ENCODE measurements around the gene STOM.
"Not testable (repeated sequence)": the region's sequence is repeated elsewhere in the genome, so short reads cannot be mapped to it uniquely, and the experiment has no call there.

STOM gene

DNA sequence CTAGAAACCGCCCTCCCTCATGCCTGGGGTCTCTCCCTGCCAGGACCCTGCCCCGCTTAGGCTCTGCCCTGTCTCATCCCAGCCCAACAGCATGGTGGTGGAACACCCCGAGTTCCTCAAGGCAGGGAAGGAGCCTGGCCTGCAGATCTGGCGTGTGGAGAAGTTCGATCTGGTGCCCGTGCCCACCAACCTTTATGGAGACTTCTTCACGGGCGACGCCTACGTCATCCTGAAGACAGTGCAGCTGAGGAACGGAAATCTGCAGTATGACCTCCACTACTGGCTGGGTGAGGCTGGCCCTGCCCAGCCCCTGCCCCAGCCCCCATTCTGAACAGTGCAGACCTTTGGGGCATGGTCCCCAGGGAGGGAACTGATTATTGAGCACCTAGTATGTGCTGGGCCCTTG, 68.2 kb downstream of the STOM start:
- DNase-seq (ENCODE audit: low read depth in 2 of 2, low spot score in 1 of 2), result no peak

GRCh38 chr9:121300283-121301119, 69.5 kb downstream of the STOM start:
- DNase-seq (ENCODE audit: low read depth in 2 of 2, low spot score in 1 of 2), result no peak

DNA sequence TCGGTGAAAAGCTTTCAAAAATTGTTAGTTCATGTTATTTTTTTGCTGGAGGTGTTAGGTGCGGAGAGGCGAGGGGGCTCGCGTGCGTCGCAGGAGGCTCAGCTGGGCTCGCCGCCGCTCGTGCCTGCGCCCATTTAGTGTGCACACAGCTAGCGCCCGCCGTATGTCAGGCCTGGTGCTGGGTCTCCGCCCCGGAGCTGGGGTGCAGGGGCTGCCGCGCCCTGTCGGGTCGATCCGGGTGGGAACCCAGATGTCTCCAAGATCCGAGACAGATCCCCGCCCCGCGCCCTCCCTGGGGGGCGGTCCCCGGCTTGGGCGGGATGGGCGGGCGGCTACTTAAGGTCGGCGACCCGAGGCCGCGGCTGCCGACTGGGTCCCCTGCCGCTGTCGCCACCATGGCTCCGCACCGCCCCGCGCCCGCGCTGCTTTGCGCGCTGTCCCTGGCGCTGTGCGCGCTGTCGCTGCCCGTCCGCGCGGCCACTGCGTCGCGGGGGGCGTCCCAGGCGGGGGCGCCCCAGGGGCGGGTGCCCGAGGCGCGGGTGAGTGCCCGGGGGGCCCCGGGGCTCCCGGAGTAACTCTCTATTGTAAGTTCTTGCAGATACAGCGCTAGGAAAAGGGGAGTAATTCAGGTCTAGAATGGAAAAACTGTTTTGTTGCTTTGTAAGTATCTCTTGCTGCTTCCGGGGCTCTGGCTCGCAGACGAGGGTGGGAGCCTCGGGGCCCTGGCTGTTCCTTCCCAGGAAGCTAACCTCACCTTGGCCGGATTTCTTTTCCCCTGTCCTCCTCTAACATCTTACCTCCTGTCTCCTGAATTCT, 70.4 kb downstream of the STOM start:
- no peak for DNase-seq (ENCODE audit: low read depth in 2 of 2, low spot score in 1 of 2)

GRCh38 chr9:121298689-121299466, 71.2 kb downstream of the STOM start:
- no peak for DNase-seq (ENCODE audit: low read depth in 2 of 2, low spot score in 1 of 2)

DNA sequence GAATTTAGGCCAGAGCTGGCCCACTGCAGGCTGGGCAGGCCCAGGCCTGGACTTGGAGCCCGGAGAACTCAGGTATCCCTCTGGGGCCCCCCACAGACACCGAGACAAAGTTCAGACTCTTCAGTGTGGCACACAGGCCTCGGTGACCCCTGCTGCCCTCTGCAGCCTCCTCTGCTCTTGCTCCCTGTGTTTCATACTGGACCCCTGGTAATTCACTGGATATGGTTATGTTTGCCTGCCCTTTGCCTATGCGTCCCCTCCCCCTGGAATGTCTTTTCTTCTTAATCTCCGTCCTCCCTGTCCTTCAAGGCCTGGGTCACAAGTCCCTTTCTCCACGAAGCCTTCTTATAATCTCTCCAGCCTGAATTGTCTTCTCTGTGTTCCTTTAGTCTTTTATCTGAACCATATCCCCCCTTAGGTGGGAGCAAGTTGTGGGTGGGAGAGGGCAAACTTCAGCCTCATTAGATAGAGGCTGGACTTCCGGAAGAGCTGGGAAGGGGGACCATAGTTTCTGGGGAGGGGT, 72.0 kb downstream of the STOM start:
- DNase-seq (ENCODE audit: low read depth in 2 of 2, low spot score in 1 of 2), result no peak

DNA sequence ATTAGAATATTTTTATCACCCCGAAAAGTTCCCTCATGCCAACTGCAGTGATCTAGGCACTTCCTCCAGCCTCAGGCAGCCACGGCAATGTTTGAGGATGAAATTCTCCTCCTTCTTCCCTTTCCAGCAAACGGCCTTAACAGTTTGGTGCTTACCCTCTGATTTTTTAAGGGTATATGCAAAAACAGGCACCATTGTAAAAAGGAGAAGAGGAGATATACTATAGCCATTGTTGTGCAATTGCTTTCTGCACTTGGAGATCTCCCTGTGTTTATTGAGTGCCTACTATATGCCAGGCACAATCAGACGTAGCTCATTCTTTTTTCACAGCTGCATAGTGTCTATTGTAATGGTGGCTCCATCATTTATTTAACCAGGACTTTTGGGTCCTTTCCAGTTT, 72.7 kb downstream of the STOM start:
- DNase-seq (ENCODE audit: low read depth in 2 of 2, low spot score in 1 of 2), result no peak

DNA sequence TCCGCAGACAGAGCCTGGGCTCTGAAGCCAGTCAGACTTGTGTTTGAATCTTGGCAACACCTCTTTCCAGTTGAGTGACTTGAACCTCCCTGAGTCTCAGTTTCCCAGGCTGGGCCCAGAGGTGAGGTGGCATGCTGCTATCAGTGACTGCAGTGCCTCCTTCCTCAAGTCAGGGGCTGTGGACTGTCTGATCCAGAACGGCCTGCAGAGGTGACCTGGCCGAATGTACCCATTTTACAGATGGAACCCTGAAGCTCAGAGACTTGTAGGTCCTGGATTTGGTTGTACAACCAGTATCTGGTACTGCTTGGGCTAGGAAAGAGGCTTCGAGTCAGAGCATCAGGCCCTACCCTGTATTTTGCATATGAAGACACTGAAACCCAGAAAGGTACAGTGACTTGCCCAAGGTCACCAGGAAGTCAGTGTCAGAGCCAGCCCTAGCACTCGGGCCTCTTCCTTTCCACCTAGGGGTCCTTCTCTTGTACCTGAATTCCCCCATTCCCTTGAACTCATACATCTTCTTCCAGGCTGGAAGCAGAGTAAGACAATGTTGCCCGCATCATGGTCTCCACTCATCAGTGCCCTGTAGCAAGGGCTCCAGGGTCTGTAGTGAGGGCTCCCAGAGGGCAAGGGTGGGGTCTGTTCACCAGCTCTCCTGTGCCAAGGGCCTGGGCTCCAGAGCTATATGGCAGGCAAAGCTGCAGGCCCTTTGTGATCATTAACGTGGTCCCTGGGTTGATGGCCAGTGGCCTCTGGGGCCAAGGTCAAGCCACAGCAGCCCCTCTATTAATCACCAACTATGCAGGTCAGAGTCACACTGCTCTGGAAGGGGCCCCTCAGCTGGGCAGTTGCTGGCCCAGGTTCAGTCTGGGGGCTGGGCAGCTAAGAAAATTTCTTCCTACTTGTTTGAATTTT, 73.6 kb downstream of the STOM start:
- DNase-seq (ENCODE audit: low read depth in 2 of 2, low spot score in 1 of 2), result no peak

GRCh38 chr9:121295662-121296191, 74.3 kb downstream of the STOM start:
- no peak for DNase-seq (ENCODE audit: low read depth in 2 of 2, low spot score in 1 of 2)

GRCh38 chr9:121294866-121295661, 75.0 kb downstream of the STOM start:
- DNase-seq (ENCODE audit: low read depth in 2 of 2, low spot score in 1 of 2), result no peak

DNA sequence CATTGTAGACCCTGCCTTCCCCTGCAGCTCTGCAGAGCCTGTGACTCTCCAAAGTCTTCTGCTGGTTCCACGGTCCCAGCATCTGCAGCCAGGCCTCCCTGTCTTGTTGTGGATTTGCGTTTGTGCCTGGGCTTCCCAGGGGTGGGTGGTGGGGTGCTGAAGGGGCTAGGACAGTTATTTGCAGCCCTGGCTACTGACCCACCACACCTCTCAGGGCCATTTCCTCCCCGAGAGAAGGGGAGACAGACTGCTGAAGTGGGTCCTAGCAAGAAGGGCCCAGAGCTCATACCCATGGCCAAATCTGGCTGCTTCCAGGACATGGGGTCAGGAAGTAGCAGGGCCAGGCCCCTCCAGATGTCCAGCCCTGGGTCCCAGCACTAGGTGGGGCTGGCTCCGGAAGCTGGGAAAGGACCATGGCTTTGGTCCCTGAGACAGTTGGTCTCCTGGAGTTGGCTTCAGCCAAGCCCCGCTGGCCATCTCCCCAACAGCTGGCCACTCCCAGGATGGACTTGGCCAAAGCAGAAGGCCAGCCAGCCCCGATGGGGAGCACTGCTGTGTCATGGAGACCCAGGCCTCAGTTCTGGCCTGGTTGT, 75.8 kb downstream of the STOM start:
- no peak for DNase-seq (ENCODE audit: low read depth in 2 of 2, low spot score in 1 of 2)

DNA sequence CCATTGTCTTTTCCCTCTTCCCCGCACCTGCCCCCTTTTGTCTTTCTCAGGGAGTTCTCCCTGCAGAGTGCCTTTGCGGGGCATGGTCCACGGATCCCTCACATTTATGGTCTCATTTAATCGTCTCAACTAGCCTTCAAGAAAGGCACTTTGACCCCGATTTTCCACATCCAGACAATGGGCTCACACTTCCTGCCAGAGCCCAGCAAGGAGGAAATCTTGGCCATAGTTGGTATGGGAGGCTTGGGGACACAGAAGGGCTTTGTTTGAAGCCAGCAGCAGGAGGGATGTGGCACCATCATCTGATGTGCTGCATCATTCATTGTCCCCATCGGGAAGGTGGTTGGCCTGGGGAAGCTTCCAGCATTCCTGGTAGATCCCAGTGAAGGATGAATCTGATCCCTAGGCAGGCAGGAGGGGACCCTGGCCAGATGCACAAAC, 77.2 kb downstream of the STOM start:
- no peak for DNase-seq (ENCODE audit: low read depth in 2 of 2, low spot score in 1 of 2)

DNA sequence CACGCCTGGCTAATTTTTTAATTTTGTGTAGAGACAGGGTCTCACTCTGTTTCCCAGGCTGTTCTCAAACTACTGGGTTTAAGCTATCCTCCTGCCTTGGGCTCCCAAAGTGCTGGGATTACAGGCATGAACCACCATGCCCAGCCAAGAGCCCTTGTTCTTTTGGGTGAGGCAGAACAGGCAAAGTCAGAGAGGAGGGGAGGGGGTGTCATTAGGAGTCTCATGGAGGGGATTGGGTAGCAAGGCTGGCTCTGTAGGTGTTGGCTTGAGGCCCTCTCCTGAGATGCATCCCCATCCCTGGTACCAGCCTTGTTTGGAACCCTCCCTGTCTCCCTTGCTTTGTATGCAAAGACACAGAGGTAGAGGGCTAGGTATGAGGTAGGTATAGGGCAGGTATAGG, 78.0 kb downstream of the STOM start:
- no peak for DNase-seq (ENCODE audit: low read depth in 2 of 2, low spot score in 1 of 2)

DNA sequence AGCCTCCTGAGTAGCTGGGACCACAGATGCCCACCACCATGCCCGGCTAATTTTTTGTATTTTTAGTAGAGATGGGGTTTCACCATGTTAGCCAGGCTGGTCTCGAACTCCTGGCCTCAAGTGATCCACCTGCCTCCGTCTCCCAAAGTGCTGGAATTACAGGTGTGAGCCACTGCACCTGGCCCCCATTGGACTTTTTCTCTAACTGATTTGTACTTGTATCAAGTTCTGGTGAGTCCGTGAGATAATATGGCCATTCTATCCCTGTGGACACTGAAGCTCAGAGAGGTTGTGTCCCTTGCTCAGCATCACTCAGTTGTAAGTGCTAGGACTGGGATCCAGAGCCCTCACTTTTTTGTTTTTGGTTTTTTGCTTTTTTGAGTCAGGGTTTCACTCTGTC, 78.5 kb downstream of the STOM start:
- not testable (repeated sequence) for DNase-seq (ENCODE audit: low read depth in 2 of 2, low spot score in 1 of 2)

- DNase-seq (ENCODE audit: low read depth in 2 of 2, low spot score in 1 of 2), result no peak
These were observed 80.2 kb downstream of the STOM start for GRCh38 chr9:121289772-121290370.

DNA sequence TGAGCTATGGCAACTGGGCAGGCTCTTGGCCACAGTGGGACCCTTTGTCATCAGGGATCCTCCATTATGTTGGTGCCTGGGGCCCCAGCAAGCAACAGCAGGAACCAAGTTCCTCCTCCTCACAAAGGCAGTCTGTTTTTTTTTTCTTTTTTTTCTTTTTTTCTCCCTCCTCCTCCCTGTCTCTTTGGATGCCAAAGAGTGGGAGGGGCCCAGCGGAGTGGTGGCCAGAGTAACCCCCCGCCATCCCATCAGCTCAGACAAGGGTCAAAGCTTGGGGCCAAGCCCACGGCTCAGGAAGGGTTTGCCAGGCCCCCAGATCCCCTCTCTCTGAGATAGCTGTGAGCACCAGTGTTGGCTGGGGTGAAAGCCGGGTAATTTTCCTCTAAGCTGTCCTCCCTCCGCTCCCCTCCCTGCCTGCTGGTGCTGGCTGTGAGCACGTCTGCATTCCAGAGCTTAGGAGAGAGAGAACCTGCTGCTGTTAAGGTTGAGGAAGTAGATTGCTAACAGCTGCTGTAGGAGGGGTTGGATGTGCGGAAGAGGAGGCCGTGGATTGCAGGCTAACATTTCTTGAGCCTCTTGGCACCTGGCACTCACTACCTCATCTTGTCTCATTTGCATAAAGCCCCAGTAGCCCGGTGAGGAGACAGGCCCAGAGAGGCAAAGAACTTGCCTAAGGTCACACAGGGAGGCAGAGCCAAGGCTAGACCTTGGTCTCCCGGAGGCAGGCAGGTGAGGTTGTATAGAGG, 80.9 kb downstream of the STOM start:
- DNase-seq (ENCODE audit: low read depth in 2 of 2, low spot score in 1 of 2), result no peak

Data from stimulated activated CD8-positive, alpha-beta memory T cell treated with anti-CD3 and anti-CD28 coated beads, Interleukin-4, amount 100 ng/mL, for 4 hours (primary cell).